Suprapubic skin (tissue), 4 donors: ENCODE results near the gene FUCA1. TPM values are rescaled to one million over a fixed set of nuclear protein-coding genes. Genes with fewer than 3 reads are reported as not detected.

ENCODE experiments used
- DNase-seq, 2 donors: peaks; one replicate each; pipeline ENCODE4 v3.0.0-alpha.2; 2019; ENCODE audit warnings: low spot score in 2 of 2
- H3K27ac ChIP-seq: fragments of 200-600 bp; sonication (generic); one replicate; pipeline ENCODE4 v1.5.1; 2019
- H3K27me3 ChIP-seq: fragments of 200-600 bp; sonication (generic); one replicate; pipeline ENCODE4 v1.5.1; 2019
- H3K36me3 ChIP-seq: fragments of 200-600 bp; sonication (generic); one replicate; pipeline ENCODE4 v1.5.1; 2019
- H3K4me1 ChIP-seq: fragments of 200-600 bp; sonication (generic); one replicate; pipeline ENCODE4 v1.5.1; 2019
- H3K4me3 ChIP-seq: fragments of 200-600 bp; sonication (generic); one replicate; pipeline ENCODE4 v1.5.1; 2019; ENCODE audit warnings: mild to moderate bottlenecking
- H3K9me3 ChIP-seq: fragments of 200-600 bp; sonication (generic); one replicate; pipeline ENCODE4 v1.5.1; 2019
- EP300 ChIP-seq: sonication (generic); formaldehyde crosslinking; IDR thresholded peaks from one replicate; pipeline ENCODE4 v1.6.1; 2017; ENCODE audit warnings: antibody characterized with exemption
- POLR2A ChIP-seq, 2 donors: fragments of 450-650 bp; IDR thresholded peaks; one replicate each; pipeline ENCODE4 v1.6.1; 2017; ENCODE audit warnings: antibody characterized with exemption in 2 of 2, mild to moderate bottlenecking in 2 of 2, moderate library complexity in 2 of 2
- POLR2AphosphoS5 ChIP-seq, 3 donors: sonication (generic); formaldehyde crosslinking; IDR thresholded peaks; one replicate each; pipeline ENCODE4 v1.6.1; 2017; ENCODE audit warnings: antibody characterized with exemption in 3 of 3
- WGBS: methylation state at CpG from one replicate; pipeline ENCODE4 v1.1.5; 2018; 5-methylcytosine and 5-hydroxymethylcytosine counted together
- total RNA-seq, 4 donors: library from RNA; depleted of rRNA; stranded (reverse); fragments of >200 nt; gene quantifications; one replicate each; pipeline ENCODE4 v1.1.0, GENCODE V29; 2016
- TF ChIP-seq, protein P1 (sequence below), 2 donors: fragments of 200-600 bp in 1 of 2; fragments of 450-650 bp in 1 of 2; sonication (generic) in 1 of 2; IDR thresholded peaks; one replicate each; pipeline ENCODE4 v1.5.1; 2016 to 2019; ENCODE audit warnings: antibody characterized with exemption in 2 of 2, mild to moderate bottlenecking in 1 of 2, moderate library complexity in 1 of 2

The FUCA1 gene
- total RNA-seq, 4 donors from 2014 or later = 11.8 to 17.6 (median 13.8) TPM

DNA sequence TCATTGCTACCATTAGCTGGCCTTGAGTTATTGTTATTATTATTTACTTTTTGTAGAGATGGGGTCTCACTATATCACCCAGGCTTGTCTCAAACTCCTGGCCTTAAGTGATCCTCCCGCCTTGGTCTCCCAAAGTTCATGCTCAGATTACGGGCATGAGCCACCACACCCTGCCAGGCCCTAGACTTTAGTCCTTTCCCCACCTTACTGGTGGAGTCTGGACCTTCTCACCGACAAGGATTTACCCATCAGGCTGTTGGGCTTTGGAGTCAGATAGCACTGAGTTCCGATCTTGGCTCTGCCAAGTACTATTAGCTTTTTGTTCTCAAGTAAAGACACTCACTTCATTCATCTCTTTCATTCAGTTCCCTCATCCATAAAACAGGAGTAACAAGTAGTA, 27.9 kb upstream of the FUCA1 start:
- TF ChIP-seq POLR2AphosphoS5 (IDR thresholded peaks at IDR 0.05) = no peak
- no peak for TF ChIP-seq POLR2A (IDR thresholded peaks at IDR 0.05)
- TF ChIP-seq, protein P1, sequence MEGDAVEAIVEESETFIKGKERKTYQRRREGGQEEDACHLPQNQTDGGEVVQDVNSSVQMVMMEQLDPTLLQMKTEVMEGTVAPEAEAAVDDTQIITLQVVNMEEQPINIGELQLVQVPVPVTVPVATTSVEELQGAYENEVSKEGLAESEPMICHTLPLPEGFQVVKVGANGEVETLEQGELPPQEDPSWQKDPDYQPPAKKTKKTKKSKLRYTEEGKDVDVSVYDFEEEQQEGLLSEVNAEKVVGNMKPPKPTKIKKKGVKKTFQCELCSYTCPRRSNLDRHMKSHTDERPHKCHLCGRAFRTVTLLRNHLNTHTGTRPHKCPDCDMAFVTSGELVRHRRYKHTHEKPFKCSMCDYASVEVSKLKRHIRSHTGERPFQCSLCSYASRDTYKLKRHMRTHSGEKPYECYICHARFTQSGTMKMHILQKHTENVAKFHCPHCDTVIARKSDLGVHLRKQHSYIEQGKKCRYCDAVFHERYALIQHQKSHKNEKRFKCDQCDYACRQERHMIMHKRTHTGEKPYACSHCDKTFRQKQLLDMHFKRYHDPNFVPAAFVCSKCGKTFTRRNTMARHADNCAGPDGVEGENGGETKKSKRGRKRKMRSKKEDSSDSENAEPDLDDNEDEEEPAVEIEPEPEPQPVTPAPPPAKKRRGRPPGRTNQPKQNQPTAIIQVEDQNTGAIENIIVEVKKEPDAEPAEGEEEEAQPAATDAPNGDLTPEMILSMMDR (IDR thresholded peaks at IDR 0.05) = no peak
- no peak for TF ChIP-seq EP300
- H3K4me3 ChIP-seq = no peak overlapping the region

DNA sequence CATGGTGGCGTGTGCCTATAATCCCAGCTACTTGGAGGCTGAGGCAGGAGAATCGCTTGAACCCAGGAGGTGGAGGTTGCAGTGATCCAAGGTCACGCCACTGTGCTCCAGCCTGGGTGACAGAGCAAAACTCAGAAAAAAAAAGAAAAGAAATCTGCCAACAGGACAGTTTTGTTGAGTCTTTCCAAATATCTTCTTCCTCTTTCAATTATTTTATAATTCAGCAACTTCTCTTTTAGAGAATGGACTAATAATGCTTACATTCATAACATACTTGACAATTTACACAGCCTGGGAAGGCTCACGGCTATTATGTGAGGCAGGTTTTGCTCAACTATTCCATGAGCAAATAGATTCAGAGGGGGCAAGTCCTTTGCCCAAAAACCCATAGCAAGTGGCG, 27.0 kb upstream of the FUCA1 start:
- no peaks in the 10 kb centered on the region for H3K9me3 ChIP-seq
- H3K27ac ChIP-seq = no peak overlapping the region
- H3K27me3 ChIP-seq = no peaks in the 10 kb centered on the region
- H3K36me3 ChIP-seq = no peaks in the 10 kb centered on the region
- TF ChIP-seq, protein P1 (IDR thresholded peaks at IDR 0.05) = no peak
- TF ChIP-seq EP300 = no peak
- no peak for TF ChIP-seq POLR2A (IDR thresholded peaks at IDR 0.05)
- no peak for TF ChIP-seq POLR2AphosphoS5 (IDR thresholded peaks at IDR 0.05)
- 87% methylated on average over 5 of the region's 5 CpGs for WGBS
- no peak for DNase-seq
- H3K4me1 ChIP-seq = peaks cover 3% of the 10 kb centered on the region
- H3K4me3 ChIP-seq = no peak overlapping the region

More for the DNA sequence above, 27.9 kb upstream of the FUCA1 start:
- Histone ChIP-seq H3K9me3 (no peaks in the 10 kb centered on the region), H3K36me3 (no peaks in the 10 kb centered on the region), H3K4me1 (peaks cover 3% of the 10 kb centered on the region), H3K27ac (no peak overlapping the region), H3K27me3 (no peaks in the 10 kb centered on the region)
- 79% methylated on average over 4 of the region's 4 CpGs for WGBS
- DNase-seq = no peak

- H3K9me3 ChIP-seq = no peaks in the 10 kb centered on the region
- no peaks in the 10 kb centered on the region for H3K36me3 ChIP-seq
- WGBS = 81% methylated on average over 5 of the region's 5 CpGs
- H3K4me1 ChIP-seq = no peaks in the 10 kb centered on the region
- H3K27me3 ChIP-seq = no peaks in the 10 kb centered on the region
- no peak for DNase-seq
- TF ChIP-seq POLR2A (IDR thresholded peaks at IDR 0.05) (no peak), EP300 (no peak), POLR2AphosphoS5 (IDR thresholded peaks at IDR 0.05) (no peak)
- TF ChIP-seq, protein P1 (IDR thresholded peaks at IDR 0.05) = no peak
- H3K4me3 ChIP-seq = no peak overlapping the region
- H3K27ac ChIP-seq = no peak overlapping the region
Measured at GRCh38 chr1:23889074-23889473, 21.0 kb upstream of the FUCA1 start.

GRCh38 chr1:23885222-23885621, 17.1 kb upstream of the FUCA1 start:
- H3K27me3 ChIP-seq = no peaks in the 10 kb centered on the region
- H3K27ac ChIP-seq = no peak overlapping the region
- H3K36me3 ChIP-seq = no peaks in the 10 kb centered on the region
- WGBS = 98% methylated on average over 4 of the region's 4 CpGs
- H3K9me3 ChIP-seq = no peaks in the 10 kb centered on the region
- no peak overlapping the region for H3K4me3 ChIP-seq
- DNase-seq = no peak
- TF ChIP-seq POLR2AphosphoS5 (IDR thresholded peaks at IDR 0.05) (no peak), EP300 (no peak), POLR2A (IDR thresholded peaks at IDR 0.05) (no peak)
- TF ChIP-seq, protein P1 (IDR thresholded peaks at IDR 0.05) = no peak
- no peaks in the 10 kb centered on the region for H3K4me1 ChIP-seq

GRCh38 chr1:23882746-23883145, 14.7 kb upstream of the FUCA1 start:
- 87% methylated on average over 4 of the region's 4 CpGs for WGBS
- H3K4me1 ChIP-seq = no peaks in the 10 kb centered on the region
- no peak for DNase-seq
- H3K9me3 ChIP-seq = peaks cover 3% of the 10 kb centered on the region
- H3K36me3 ChIP-seq = no peaks in the 10 kb centered on the region
- no peak overlapping the region for H3K4me3 ChIP-seq
- H3K27ac ChIP-seq = no peak overlapping the region
- H3K27me3 ChIP-seq = no peaks in the 10 kb centered on the region
- TF ChIP-seq EP300 (no peak), POLR2AphosphoS5 (IDR thresholded peaks at IDR 0.05) (no peak)
- TF ChIP-seq, protein P1 (IDR thresholded peaks at IDR 0.05) = no peak
